HepG2 (cell line): Measurements from ENCODE around the gene OS9. TPM values are rescaled to one million over a fixed set of nuclear protein-coding genes. Genes with fewer than 3 reads are reported as not detected.

Experiments
- CERS6 ChIP-seq: sonication (generic); formaldehyde crosslinking; IDR thresholded peaks from 2 replicates; pipeline ENCODE4 v1.5.0; 2020; ENCODE audit warnings: missing genetic modification reagents
- EHMT2 ChIP-seq: fragments of 200-600 bp; sonication (generic); IDR thresholded peaks from 2 replicates; pipeline ENCODE4 v1.7.0; 2017; ENCODE audit warnings: antibody characterized with exemption, low read depth, low read length, borderline replicate concordance
- HDAC2 ChIP-seq: sonication (generic); formaldehyde crosslinking; IDR thresholded peaks from 2 replicates; pipeline ENCODE4 v1.4.0; 2020; ENCODE audit warnings: missing genetic modification reagents
- HMGXB4 ChIP-seq, 2 experiments: sonication (generic) in 1 of 2; formaldehyde crosslinking in 1 of 2; IDR thresholded peaks; 2 replicates each; pipeline versions ENCODE4 v1.4.0 to v1.6.1; 2018 to 2020; ENCODE audit warnings: missing genetic modification reagents in 2 of 2, borderline replicate concordance in 1 of 2, low read depth in 1 of 2, mild to moderate bottlenecking in 1 of 2, missing biosample characterization in 1 of 2
- MBNL3 ChIP-seq: fragments of 250-450 bp; sonication (Bioruptor Pico); conservative IDR thresholded peaks from 2 replicates; pipeline ENCODE4 v1.8.0; 2022; ENCODE audit warnings: mild to moderate bottlenecking, inconsistent platforms
- MTF1 ChIP-seq: sonication (generic); formaldehyde crosslinking; IDR thresholded peaks from 2 replicates; pipeline ENCODE4 v1.5.0; 2020; ENCODE audit warnings: missing genetic modification reagents
- NFIB ChIP-seq: sonication (generic); formaldehyde crosslinking; IDR thresholded peaks from 2 replicates; pipeline ENCODE4 v1.9.0; 2021; ENCODE audit warnings: missing genetic modification reagents, mild to moderate bottlenecking, borderline replicate concordance
- PAX8 ChIP-seq: sonication (generic); formaldehyde crosslinking; IDR thresholded peaks from 2 replicates; pipeline ENCODE4 v1.8.0; 2022; ENCODE audit warnings: mild to moderate bottlenecking, missing genetic modification reagents, borderline replicate concordance
- RARG ChIP-seq: sonication (generic); formaldehyde crosslinking; IDR thresholded peaks from 2 replicates; pipeline ENCODE4 v1.4.0; 2020; ENCODE audit warnings: low read depth, mild to moderate bottlenecking, missing genetic modification reagents
- RFX5 ChIP-seq: IDR thresholded peaks from 2 replicates; pipeline ENCODE4 v1.6.1; 2011; ENCODE audit warnings: low read depth, low read length, improper control_type of control experiment
- SETDB1 ChIP-seq: sonication (generic); formaldehyde crosslinking; IDR thresholded peaks from 2 replicates; pipeline ENCODE4 v1.5.1; 2020; ENCODE audit warnings: missing genetic modification reagents, mild to moderate bottlenecking, borderline replicate concordance
- SNAPC2 ChIP-seq: sonication (generic); formaldehyde crosslinking; IDR thresholded peaks from 2 replicates; pipeline ENCODE4 v1.8.1; 2022; ENCODE audit warnings: mild to moderate bottlenecking, missing genetic modification reagents
- TFE3 ChIP-seq: IDR thresholded peaks from 2 replicates; pipeline ENCODE4 v1.6.1; 2016
- THAP8 ChIP-seq: sonication (generic); formaldehyde crosslinking; IDR thresholded peaks from 2 replicates; pipeline ENCODE4 v1.5.1; 2020; ENCODE audit warnings: missing genetic modification reagents, mild to moderate bottlenecking, borderline replicate concordance
- ZBTB2 ChIP-seq: sonication (generic); formaldehyde crosslinking; IDR thresholded peaks from 2 replicates; pipeline ENCODE4 v1.8.0; 2022; ENCODE audit warnings: low read depth, missing genetic modification reagents
- ZFP37 ChIP-seq: sonication (generic); formaldehyde crosslinking; IDR thresholded peaks from 2 replicates; pipeline ENCODE4 v1.4.0; 2020; ENCODE audit warnings: missing genetic modification reagents, borderline replicate concordance
- ZNF207 ChIP-seq: fragments of 450-650 bp; IDR thresholded peaks from 2 replicates; pipeline ENCODE4 v1.6.1; 2016; ENCODE audit warnings: antibody characterized with exemption, borderline replicate concordance
- ZNF333 ChIP-seq: sonication (generic); formaldehyde crosslinking; IDR thresholded peaks from 2 replicates; pipeline ENCODE4 v1.4.0; 2020; ENCODE audit warnings: mild to moderate bottlenecking, missing genetic modification reagents, borderline replicate concordance
- ZNF503 ChIP-seq: sonication (generic); formaldehyde crosslinking; IDR thresholded peaks from 2 replicates; pipeline ENCODE4 v1.4.0; 2020; ENCODE audit warnings: missing genetic modification reagents
- ZNF563 ChIP-seq: sonication (generic); formaldehyde crosslinking; IDR thresholded peaks from 2 replicates; pipeline ENCODE4 v1.8.0; 2022; ENCODE audit warnings: mild to moderate bottlenecking, moderate library complexity, missing genetic modification reagents
- ZNF839 ChIP-seq: sonication (generic); formaldehyde crosslinking; IDR thresholded peaks from 2 replicates; pipeline ENCODE4 v1.4.0; 2020; ENCODE audit warnings: missing genetic modification reagents, mild to moderate bottlenecking, borderline replicate concordance
- polyA plus RNA-seq, 8 experiments: library from polyadenylated mRNA; depleted of rRNA in 3 of 8; stranded (reverse) in 7 of 8; unstranded in 1 of 8; fragments of >200 nt; fragmentation: Illumina TruSeq in 4 of 8; extraction: Trizol in 4 of 8; gene quantifications; 2 replicates each; pipeline versions ENCODE4 v1.2.1 to v1.2.3, GENCODE V29; 2011 to 2016; ENCODE audit warnings: low read depth in 4 of 8, missing spikeins in 1 of 8, mixed read lengths in 1 of 8; ENCODE audit not compliant: insufficient read depth in 1 of 8
- total RNA-seq, 5 experiments: library from RNA; depleted of rRNA; stranded (reverse); fragments of >200 nt; fragmentation: Illumina TruSeq; extraction: Trizol; gene quantifications; 2 replicates each; pipeline ENCODE4 v1.2.3, GENCODE V29; 2016; ENCODE audit warnings: low read depth in 1 of 5

OS9 gene
- total and polyA plus RNA-seq, 2 of the 13 experiments (the other 11 are each of a cell fraction or from before 2014, with no cell fraction given), result 156 to 206 TPM

GRCh38 chr12:57765003-57765697, 71.2 kb downstream of the OS9 start (continued):
- TF ChIP-seq ZNF503 (CRISPR knock-in tag), result no peak
- TF ChIP-seq ZNF563 (CRISPR knock-in tag), result no peak
- no peak for TF ChIP-seq SETDB1 (CRISPR knock-in tag)
- TF ChIP-seq RARG, result no peak
- TF ChIP-seq ZNF333, result no peak; the same call in 1 of the 2 replicates
- TF ChIP-seq TFE3 (CRISPR knock-in tag), result no peak
- no peak for TF ChIP-seq MBNL3 (CRISPR knock-in tag)
- TF ChIP-seq ZFP37 (CRISPR knock-in tag), result no peak
- TF ChIP-seq THAP8 (CRISPR knock-in tag), result no peak
- TF ChIP-seq ZNF839 (CRISPR knock-in tag), result 0 out of 2 replicates have a peak, but pooled peaks have one; percentile 36
- no peak for TF ChIP-seq EHMT2
- TF ChIP-seq CERS6, result no peak
- peak; percentile 24; the same call in 1 of the 2 replicates for TF ChIP-seq HDAC2 (CRISPR knock-in tag)
- no peak for TF ChIP-seq RFX5
- peak; percentile 86 to 91 for TF ChIP-seq HMGXB4 (CRISPR knock-in tag; IDR thresholded peaks at IDR 0.05; ENCODE audit: borderline replicate concordance in 1 of 2, low read depth in 1 of 2)
- TF ChIP-seq NFIB (CRISPR knock-in tag), result no peak
- TF ChIP-seq MTF1 (CRISPR knock-in tag), result no peak
- TF ChIP-seq ZNF207, result no peak
- no peak for TF ChIP-seq PAX8 (CRISPR knock-in tag)
- no peak for TF ChIP-seq ZBTB2
- TF ChIP-seq SNAPC2 (CRISPR knock-in tag), result peak; percentile 57; the same call in 1 of the 2 replicates
